Pulmonary artery endothelial cell (primary cell): ENCODE measurements around the gene OBP2B. TPM values are rescaled to one million over a fixed set of nuclear protein-coding genes. Genes with fewer than 3 reads are reported as not detected.
A peak's percentile ranks its signal among the peaks of the same experiment; 100 is the strongest.
"Not testable (repeated sequence)": the region's sequence is repeated elsewhere in the genome, so short reads cannot be mapped to it uniquely, and the experiment has no call there.

Source experiments
- DNase-seq: peaks from one replicate; pipeline ENCODE4 v3.0.0-alpha.2; 2011; ENCODE audit warnings: low read depth, low spot score
- total RNA-seq: library from RNA; depleted of rRNA; stranded (reverse); fragments of >200 nt; gene quantifications from 2 replicates; pipeline ENCODE4 v1.2.3, GENCODE V29; 2014

The OBP2B gene
- total RNA-seq, 1 donor from 2014 or later, result not detected

- DNase-seq, result peak; percentile 27
These were observed 29.9 kb upstream of the OBP2B start for GRCh38 chr9:133238851-133239532.

GRCh38 chr9:133238272-133238850 is 29.3 kb upstream of the OBP2B start:
- DNase-seq, result no peak

GRCh38 chr9:133237035-133237731 is 28.1 kb upstream of the OBP2B start:
- peak; percentile 58 for DNase-seq

GRCh38 chr9:133236291-133237034 is 27.4 kb upstream of the OBP2B start:
- not testable (repeated sequence) for DNase-seq

GRCh38 chr9:133235549-133236222 is 26.6 kb upstream of the OBP2B start:
- no peak for DNase-seq

- DNase-seq, result no peak
These were observed 25.7 kb upstream of the OBP2B start for GRCh38 chr9:133234577-133235322.

- DNase-seq, result peak; percentile 78
These were observed 24.8 kb upstream of the OBP2B start for GRCh38 chr9:133233681-133234432.

- DNase-seq, result not testable (repeated sequence)
These were observed 23.0 kb upstream of the OBP2B start for GRCh38 chr9:133231934-133232568.

- not testable (repeated sequence) for DNase-seq
These were observed 21.5 kb upstream of the OBP2B start for GRCh38 chr9:133230514-133230913.

- DNase-seq, result no peak
These were observed 21.0 kb upstream of the OBP2B start for GRCh38 chr9:133230093-133230492.

- not testable (repeated sequence) for DNase-seq
These were observed 19.6 kb upstream of the OBP2B start for GRCh38 chr9:133228474-133229193.

GRCh38 chr9:133227996-133228395 is 18.9 kb upstream of the OBP2B start:
- DNase-seq, result not testable (repeated sequence)

GRCh38 chr9:133227242-133227860 is 18.3 kb upstream of the OBP2B start:
- no peak for DNase-seq

GRCh38 chr9:133226219-133227171 is 17.4 kb upstream of the OBP2B start:
- no peak for DNase-seq

- DNase-seq, result no peak
These were observed 16.3 kb upstream of the OBP2B start for GRCh38 chr9:133225171-133226011.

GRCh38 chr9:133224762-133225161 is 15.7 kb upstream of the OBP2B start:
- DNase-seq, result no peak
